Skin epidermis (tissue), 12 donors: ENCODE results near the gene MALRD1.
A peak's percentile ranks its signal among the peaks of the same experiment; 100 is the strongest.

Source experiments
- H3K27ac ChIP-seq, 21 experiments: fragments of 200-600 bp; sonication (generic) in 11 of 21; one replicate each; pipeline ENCODE4 v1.5.0; 2020; ENCODE audit warnings: mild to moderate bottlenecking in 3 of 21, inconsistent platforms in 2 of 21, moderate library complexity in 2 of 21
- H3K4me3 ChIP-seq, 7 experiments: fragments of 200-600 bp; sonication (generic) in 2 of 7; one replicate each; pipeline ENCODE4 v1.5.0; 2020; ENCODE audit warnings: inconsistent platforms in 2 of 7, mild to moderate bottlenecking in 2 of 7, moderate library complexity in 1 of 7

MALRD1 gene

DNA sequence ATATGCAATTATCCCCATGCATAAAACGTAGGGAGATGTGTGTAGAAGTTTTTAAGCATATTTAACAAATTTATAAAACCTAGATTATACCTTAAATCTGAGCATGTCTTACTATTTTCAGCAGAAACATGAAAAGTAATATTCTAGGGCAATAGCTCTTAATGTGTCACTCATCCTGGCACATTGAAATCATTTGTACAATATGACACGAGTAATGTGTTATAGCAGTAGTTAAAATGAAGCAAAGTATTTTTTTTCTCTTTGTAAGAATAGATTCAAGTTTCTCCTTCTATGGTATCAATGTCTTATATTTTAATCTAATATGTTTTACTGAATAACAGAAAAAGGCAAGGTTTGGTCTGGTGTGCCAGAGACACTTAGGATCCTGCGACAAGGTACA, 492.7 kb downstream of the MALRD1 start:
- Histone ChIP-seq H3K27ac (no peak overlapping the region), H3K4me3 (no peak overlapping the region)

DNA sequence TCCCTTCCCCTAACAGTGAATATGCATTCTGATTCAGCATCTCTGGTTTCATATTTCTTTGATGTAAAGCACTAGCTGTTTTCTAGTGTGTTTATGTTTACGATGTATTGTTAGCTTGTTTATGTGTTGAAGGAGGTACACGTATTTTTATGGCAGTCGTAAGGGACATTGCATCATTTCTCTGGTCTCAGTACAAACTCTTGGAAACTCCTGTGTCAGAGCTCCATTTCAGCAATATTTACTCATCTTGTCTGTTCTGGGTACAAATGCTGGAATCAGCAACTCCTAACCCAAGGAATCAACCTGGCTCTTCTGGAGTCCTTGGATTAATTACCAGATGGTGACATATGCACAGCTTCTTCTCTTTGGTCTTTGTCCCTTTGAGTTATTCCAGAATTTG, 497.6 kb downstream of the MALRD1 start:
- Histone ChIP-seq H3K4me3 (no peak overlapping the region), H3K27ac (no peak overlapping the region)

DNA sequence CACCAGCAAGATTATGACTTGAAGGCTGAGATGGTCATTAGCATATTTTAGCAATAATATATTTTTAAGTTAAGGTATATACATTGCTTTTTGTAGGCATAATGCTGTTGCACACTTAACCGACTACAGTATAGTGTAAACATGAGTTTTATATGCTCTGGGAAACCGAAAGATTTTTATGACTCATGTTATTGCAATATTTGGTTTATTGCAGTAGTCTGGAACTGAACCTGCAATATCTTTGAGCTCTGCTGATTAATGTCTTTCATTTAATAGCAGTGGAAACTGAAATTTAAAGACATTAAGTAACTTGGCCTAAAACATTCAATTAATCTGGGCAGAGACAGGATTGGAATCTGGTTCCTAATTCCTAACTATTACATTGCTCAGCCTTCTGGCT, 500.9 kb downstream of the MALRD1 start:
- Histone ChIP-seq H3K4me3 (no peak overlapping the region), H3K27ac (no peak overlapping the region)

DNA sequence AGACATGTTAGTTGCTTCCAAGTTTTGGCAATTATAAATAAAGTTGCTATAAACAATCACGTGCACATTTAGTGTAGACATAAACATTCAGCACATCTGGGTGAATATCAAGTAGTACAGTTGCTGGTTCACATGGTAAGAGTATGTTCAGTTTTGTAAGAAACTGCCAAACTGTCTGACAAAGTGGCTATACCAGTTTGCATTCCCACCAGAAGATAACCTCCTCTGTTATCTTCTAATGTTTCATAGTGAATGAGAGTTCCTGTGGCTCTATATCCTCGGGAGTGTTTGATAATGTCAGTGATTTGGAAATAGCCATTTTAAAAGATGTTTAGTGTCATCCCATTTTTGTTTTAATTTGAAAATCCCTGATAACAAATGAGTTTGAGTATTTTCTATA, 508.1 kb downstream of the MALRD1 start:
- H3K4me3 ChIP-seq = no peak overlapping the region

DNA sequence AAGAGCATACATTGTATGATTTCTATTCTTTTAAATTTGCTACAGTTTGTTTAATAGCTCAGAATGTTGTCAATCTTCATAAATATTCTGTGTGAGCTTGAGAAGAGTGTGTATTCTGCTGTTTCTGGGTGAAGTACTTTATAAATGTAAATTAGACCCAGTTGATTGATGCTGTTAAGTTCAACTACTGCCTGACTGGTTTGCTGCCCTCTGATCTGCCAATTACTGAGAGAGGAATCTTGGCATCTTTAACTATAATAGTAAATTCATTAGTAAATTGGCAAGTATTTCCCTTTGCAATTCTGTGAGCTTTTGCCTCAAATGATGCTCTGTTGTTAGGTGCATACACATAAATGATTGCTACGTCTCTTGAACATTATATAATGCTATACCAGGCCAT, 512.6 kb downstream of the MALRD1 start:
- Histone ChIP-seq H3K4me3 (no peak overlapping the region), H3K27ac (peak overlapping the region in 1 of 21 experiments; percentile 17)

More for the DNA sequence above, 508.1 kb downstream of the MALRD1 start:
- H3K27ac ChIP-seq = no peak overlapping the region

DNA sequence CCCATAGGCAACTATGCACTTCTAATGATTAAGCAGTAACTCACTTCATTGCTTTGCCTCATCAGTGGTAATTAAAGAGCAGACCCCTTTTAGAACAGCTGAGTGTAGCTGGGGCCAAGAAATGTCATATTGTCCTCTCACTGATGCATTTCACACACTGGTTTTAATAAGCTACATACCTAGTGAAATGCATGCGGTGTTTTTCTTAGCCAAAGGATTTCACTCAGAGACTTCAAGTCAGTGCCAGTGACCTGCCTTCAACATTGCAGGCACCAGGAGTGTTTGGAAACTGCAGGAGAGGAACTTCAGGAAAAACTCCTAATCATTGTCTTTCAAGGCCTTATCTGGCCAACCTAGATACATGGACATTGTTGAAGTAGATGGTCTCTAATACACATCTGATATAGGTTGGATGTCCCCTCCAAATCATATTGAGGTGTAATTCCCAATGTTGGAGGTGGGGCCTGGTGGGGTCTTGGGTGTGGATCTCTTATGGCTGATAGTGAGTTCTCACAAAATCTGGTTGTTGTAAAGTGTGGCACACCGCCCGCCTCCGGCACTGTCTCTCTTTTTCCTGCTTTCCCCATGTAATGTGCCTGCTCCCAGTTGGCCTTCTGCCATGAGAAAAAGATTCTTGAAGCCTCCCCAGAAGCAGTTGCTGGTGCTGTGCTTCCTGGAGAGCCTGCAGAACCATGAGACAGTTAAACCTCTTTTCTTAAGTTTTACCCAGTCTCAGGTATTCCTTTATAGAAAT, 515.0 kb downstream of the MALRD1 start:
- H3K27ac ChIP-seq = no peak overlapping the region
- no peak overlapping the region for H3K4me3 ChIP-seq

DNA sequence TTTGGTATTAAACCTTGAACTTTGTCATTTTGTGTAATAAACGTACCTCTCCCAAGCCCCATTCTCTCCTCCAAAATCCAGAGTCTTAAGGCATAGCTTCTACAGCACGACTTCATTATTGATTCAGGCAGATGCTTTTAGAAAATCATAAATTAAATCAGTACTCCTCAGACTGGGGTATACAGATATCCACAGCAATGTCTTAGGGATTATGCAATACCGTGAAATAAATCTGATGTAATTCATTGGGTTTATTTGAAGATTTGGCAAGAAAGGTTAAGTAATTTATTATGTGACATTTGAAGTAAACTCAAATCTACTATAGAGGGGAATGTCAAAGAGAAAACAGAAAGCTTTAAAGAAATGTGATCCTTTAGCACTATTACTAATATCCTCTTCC, 521.5 kb downstream of the MALRD1 start:
- H3K27ac ChIP-seq = no peak overlapping the region
- no peak overlapping the region for H3K4me3 ChIP-seq

DNA sequence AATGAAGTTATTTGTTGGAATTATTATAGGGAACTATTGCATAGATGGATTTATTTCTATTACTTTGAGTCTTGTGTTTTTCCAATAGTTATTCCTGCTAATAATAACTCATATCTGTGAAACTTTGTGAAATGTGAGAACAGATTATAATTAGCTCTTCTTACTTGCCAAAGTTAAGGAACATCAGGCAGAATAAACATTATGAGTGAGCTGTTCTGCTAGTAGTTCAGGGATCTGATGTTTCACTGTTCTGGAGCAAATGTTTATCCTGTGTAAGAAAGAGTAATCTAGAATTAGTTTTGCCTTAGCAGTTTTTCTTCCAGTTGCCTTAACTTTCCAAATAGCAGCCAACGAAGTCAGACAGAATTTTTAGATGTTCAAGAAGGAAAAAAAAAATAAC, 522.4 kb downstream of the MALRD1 start:
- Histone ChIP-seq H3K27ac (no peak overlapping the region), H3K4me3 (no peak overlapping the region)

DNA sequence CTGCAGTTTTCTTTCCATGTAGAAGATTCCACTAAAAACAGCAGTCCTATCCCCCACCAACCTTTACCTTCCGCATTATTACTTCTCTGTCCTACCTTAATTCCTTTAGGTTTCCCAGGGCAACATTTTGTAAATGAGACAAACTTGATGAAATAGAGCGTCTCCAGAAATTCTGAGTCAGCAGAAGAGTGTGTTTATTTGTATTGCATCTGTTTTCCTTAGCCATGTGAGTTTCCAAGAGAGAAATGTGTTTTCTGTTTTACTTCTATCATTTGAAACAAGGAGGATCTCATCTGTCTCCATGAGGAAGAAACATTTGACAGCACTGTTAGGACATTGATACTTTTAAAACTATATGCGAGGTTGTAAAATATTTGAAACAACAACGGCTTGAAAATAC, 523.5 kb downstream of the MALRD1 start:
- peak overlapping the region in 5 of 21 experiments; percentile 25 to 68 (median 50) for H3K27ac ChIP-seq

DNA sequence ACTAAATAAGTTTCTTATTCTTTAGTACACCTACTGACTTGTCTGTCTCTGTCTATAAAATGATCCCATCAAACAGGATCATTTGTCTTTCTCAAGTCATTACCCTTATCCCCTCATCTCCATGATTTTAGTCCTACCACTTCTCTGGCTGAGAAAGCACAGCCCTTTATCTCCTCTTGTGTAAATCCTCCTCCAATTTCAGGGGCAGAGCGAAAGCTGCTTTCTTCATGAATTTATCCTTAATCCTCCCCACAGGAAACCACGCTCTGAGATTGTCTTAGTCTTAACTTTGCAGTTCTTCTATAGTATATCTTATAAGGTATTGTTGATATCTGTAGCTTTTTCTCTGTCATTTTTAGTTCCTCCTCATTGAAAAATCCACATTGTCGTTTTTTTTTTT, 528.0 kb downstream of the MALRD1 start:
- no peak overlapping the region for H3K4me3 ChIP-seq

More for the DNA sequence above, 523.5 kb downstream of the MALRD1 start:
- no peak overlapping the region for H3K4me3 ChIP-seq

DNA sequence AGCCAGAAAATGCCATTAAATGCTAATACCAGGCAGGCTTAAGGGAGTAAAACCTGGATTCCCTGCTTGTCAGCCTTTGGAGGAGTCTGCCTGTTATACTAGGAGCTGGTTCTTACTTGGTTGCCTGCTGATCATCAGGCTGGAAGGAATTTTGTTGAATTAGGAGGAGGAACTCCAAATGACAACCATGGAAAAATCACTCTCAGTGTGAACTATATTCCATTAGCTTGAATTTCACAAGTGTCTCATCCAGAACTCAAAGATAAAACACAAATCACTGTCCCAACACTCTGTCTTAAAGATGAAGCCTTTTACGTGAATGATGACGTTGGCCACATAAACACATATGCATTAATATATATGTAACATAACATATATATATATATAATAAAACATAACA, 528.8 kb downstream of the MALRD1 start:
- Histone ChIP-seq H3K4me3 (no peak overlapping the region), H3K27ac (no peak overlapping the region)

More for the DNA sequence above, 528.0 kb downstream of the MALRD1 start:
- H3K27ac ChIP-seq = no peak overlapping the region

DNA sequence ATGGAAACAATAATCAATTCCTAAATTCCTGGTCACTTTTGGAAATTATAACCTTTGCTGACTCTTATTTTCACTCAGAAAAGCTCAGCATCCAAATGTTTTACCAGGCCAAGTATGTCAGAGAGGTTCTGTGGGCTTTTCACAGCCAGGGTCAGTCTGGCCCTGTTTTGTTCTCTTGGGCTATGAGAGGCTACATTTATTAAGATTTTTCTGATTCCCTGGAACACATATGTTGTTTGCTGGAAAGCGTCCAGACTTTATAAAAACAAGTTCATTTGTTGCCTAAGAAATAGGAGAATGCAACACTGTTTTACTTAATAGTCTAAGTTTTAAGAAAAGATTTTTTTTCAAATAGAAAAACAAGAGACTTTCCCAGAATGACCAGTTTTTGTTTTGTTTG, 529.2 kb downstream of the MALRD1 start:
- Histone ChIP-seq H3K4me3 (no peak overlapping the region), H3K27ac (peak overlapping the region in 1 of 21 experiments; percentile 47)

DNA sequence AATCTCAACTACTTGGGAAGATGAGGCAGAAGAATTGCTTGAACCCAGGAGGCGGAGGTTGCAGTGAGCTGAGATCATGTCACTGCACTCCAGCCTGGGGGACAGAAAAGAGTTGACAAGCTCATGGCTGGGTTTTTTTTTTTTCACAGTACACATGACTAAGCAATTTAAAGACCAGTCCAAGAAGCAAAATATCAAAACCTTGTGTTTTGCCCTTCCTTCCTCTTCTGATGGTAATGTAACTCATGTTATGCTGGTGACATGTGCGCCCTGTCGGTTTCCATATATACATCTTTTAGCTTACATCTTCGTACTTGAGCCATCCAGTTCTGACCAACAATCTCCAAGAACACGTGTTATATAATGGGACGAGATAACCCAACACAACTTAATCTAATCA, 530.0 kb downstream of the MALRD1 start:
- Histone ChIP-seq H3K4me3 (no peak overlapping the region), H3K27ac (peak overlapping the region in 1 of 21 experiments; percentile 47)

DNA sequence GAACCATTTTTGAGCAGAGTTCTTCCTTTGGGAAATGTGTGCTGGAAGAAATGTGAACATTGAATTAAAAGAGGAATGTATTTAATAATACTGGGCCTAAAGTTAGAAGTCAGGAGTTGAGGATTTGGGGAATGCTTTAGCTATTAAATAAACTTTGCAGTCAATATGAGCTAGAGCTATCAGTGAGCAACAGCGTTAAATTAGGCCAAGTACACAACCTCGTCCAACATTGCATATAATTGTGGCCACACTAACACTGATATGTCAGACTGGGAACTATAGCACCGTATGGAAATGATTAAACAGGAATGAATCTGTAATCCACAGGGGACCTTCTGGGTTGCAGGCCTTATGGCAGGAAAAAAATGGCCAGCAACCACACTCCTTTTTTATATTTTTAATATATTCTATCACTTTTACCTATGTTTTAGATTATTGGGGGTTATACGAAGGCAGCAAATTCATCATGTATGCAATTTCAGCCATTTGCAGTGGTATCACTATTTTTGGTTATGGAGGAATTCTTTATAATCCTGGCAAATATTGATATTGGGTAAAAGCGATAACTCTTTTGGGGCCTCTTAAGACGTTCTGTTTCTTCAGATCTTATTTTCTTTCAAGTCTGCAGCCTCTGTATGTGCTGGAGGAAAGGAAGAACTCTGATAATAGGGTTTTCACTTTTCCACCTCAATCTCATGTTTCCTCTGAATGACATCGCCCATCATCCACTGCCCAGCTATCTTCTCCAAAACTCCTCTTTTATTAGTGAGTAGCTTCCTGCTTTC, 531.4 kb downstream of the MALRD1 start:
- Histone ChIP-seq H3K4me3 (no peak overlapping the region), H3K27ac (no peak overlapping the region)

DNA sequence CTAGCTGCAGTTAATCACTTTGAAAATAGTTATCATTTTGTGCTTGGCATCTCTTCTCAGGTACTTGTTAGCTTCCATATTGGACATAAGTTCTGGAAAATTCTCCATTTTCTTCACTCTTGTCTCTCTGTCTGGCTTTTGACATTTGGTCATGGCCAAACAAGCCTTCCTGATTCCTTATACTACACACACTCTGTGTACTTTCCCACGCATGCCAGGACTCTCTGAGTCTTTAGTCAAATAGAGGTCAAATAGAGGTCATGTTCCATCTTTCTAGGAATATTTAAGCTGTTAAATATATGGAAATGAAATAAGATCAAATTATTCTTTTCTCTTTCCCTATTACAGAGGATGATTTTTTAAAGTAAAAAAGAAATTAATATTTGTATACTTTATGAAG, 532.1 kb downstream of the MALRD1 start:
- no peak overlapping the region for H3K27ac ChIP-seq
- H3K4me3 ChIP-seq = no peak overlapping the region

DNA sequence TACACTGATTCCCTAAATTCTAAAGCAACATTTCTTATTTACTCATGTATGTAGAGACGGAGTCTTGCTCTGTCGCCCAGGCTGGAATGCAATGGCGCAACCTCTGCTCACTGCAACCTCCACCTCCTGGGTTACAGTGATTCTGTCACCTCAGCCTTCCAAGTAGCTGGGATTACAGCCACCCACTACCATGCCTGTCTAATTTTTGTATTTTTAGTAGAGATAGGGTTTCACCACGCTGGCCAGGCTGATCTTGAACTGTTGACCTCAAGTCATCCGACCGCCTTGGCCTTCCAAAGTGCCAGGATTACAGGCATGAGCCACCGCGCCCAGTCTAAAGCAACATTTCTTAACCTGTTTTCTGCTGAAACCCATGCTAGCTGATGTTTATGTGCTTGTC, 540.0 kb downstream of the MALRD1 start:
- Histone ChIP-seq H3K4me3 (no peak overlapping the region), H3K27ac (no peak overlapping the region)

DNA sequence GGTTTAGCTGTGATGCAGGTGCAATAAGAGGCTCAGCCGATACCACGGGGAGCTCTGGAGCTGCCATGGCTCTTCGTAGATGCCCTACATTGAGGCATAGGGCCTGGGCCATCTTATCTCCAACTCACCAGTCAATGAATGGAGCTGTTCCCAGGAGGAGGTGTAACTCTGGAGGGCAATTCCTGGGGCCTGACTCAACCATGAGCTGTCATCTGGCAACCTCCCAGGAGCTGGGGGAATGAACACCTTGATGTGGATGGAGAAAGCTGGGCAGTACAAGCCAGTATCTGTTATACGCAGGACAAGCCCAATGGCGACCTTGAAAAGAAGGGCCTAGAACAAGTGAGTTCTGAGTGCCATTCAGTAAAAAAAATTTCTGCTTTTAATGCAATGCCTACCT, 543.7 kb downstream of the MALRD1 start:
- no peak overlapping the region for H3K4me3 ChIP-seq
- H3K27ac ChIP-seq = no peak overlapping the region

DNA sequence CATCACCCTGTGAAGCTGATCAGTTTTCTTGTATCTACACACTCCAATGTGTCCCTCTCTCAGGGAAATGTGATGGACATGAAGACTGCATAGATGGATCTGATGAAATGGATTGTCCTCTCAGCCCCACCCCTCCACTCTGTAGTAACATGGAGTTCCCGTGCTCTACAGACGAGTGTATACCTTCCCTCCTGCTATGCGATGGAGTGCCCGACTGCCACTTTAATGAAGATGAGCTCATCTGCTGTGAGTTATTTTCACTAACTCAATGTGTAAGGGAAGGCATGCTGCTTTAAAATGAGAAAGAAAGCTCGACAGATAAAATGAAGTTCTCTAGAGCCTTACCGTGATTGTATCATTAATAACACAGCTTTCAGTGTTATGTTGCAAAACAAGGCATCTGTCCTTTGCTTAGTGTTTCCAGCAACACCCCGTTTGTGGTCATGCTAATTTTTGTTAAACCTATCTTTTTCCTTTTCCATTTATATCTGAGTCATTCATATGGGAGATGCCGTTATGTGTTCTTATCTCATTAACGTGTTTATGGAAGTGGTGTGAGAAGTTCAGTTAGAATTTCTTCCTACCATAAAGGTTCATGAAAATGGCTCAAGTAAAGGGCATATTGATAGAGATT, 546.7 kb downstream of the MALRD1 start:
- Histone ChIP-seq H3K4me3 (no peak overlapping the region), H3K27ac (no peak overlapping the region)

DNA sequence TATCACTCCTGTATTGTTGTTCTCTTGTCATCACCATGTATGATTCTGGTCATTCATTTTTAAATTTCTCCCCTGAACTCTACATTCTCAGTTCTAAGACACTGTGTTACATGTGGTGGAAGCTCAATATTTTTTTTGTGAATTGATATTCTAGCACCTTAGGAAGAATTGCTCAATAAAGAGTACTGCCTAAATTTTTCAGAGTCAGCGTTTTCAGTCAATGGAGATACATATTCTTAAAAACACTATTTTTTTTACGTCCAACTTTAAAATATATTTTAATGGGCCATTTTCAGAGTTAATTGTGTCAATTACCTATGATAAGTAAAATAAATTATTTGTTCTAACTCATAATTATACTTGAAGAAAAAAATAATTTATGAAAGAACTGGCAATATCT, 557.2 kb downstream of the MALRD1 start:
- Histone ChIP-seq H3K27ac (no peak overlapping the region), H3K4me3 (no peak overlapping the region)

DNA sequence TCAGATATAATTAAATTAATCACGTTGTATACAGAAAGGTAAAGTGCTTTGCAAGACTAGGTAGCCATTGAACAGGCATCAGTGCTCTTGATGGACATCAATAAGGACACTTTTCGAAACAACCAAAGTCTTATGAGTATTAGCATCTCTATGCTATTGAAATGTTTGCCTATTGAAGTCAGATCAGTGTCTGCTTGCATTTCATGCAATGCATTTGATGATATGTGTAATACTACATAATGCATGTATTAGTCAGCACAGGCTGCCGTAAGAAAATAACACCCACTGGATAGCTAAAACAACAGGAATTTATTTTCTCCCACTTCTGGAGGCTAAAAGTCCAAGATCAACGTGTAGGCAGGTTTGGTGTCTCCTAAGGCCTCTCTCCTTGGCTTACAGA, 558.4 kb downstream of the MALRD1 start:
- Histone ChIP-seq H3K4me3 (no peak overlapping the region), H3K27ac (no peak overlapping the region)

DNA sequence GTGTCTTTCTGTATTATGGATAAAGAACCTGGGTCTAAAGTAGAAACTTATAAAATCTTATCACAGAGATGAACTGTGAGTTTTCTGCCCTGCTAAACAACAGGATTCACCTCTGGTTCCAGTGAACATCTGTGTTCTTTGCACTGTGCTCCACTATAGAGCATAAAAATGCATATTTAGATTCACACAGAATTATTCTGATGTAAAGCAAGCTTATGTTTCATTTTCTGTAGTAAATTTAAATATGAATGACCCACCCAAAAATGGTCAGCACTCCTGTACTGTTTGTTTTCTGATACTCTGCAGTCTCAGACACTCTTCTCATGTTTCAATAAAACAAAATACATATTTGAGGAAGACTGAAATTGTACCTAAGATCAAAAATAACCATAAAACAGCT, 563.2 kb downstream of the MALRD1 start:
- Histone ChIP-seq H3K4me3 (no peak overlapping the region), H3K27ac (no peak overlapping the region)
